Mucosa of descending colon (tissue), 3 donors: ENCODE data around the gene ASIC1. TPM values are rescaled to one million over a fixed set of nuclear protein-coding genes. Genes with fewer than 3 reads are reported as not detected.

Source experiments
- ATAC-seq: fragments of 200-7000 bp; cut with Tn5 transposase; one replicate; pipeline ENCODE4 v1.9.1; 2020; ENCODE audit warnings: mild to moderate bottlenecking, moderate library complexity
- DNase-seq, 3 donors: peaks; one replicate each; pipeline ENCODE4 v3.0.0-alpha.2; 2020
- H3K36me3 ChIP-seq: fragments of 200-600 bp; one replicate; pipeline ENCODE4 v1.8.0; 2021; ENCODE audit warnings: low read depth, mild to moderate bottlenecking
- H3K4me1 ChIP-seq: fragments of 200-600 bp; one replicate; pipeline ENCODE4 v1.8.0; 2021; ENCODE audit warnings: low read depth, mild to moderate bottlenecking
- H3K4me3 ChIP-seq: fragments of 200-600 bp; one replicate; pipeline ENCODE4 v1.8.0; 2021; ENCODE audit warnings: mild to moderate bottlenecking
- H3K9me3 ChIP-seq: fragments of 200-600 bp; one replicate; pipeline ENCODE4 v1.8.0; 2021; ENCODE audit warnings: mild to moderate bottlenecking
- intact Hi-C, 2 donors: fragments of 100-400 bp; cut with DNase I in 1 of 2; cut with micrococcal nuclease in 1 of 2; formaldehyde crosslinking; loops; one replicate each; pipeline versions ENCODE4 v1.11.0 to v1.11.1; 2022; cut with DNase I, micrococcal nuclease
- total RNA-seq, 3 donors: library from RNA; stranded (reverse); fragmentation: NEBNext Ultra II Directional in 2 of 3; extraction: Animal tissue kit (Norgen Biotek cat#: 25700) in 2 of 3; gene quantifications; one replicate each; pipeline versions ENCODE4 v1.2.1 to v1.2.4, GENCODE V29; 2021 to 2023
- TF ChIP-seq, protein P1 (sequence below): fragments of 200-600 bp; IDR thresholded peaks from one replicate; pipeline ENCODE4 v1.8.0; 2022; ENCODE audit warnings: antibody characterized with exemption, mild to moderate bottlenecking
- donor health status: DM: no; HTN: no; CAD: no; lungs with moderate emphysema.
- donor health status: DM: no; HTN: no; CAD: no.
- donor health status: DM: no; HTN: yes; CAD: no.

ASIC1 gene
- total RNA-seq, 3 donors from 2014 or later = 0.35 to 9.9 (median 1.7) TPM

DNA sequence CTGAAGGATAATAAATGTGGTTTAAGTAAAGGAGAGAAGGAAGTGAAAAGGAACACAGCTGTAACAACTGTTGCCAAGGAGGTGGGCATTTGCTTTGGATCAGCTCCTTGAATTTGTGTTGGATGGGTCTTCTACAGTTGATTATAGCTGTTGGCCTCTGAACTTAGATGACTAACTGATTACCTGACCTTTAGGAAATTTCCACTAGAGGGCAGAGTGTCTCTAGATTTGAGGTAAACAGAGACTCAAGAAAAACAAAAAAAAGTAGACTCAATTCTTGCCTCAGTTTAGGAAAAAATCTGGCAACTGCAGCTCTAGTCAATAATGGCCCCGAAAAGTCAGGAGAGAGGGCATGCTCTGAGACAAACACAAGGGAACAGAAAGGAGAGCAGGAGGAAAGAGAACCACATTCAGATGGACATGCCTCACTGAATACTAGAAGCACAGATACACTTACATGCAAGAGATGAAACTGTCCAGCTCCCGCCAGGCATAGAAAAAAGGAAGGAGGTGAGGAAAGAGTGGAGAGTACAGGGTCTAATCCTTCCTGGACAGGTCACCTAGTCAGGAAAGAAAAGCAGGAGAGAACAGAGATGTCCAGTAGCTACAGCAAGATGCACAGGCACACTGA lies 75.2 kb downstream of the ASIC1 start:
- Histone ChIP-seq H3K4me1 (no peaks in the 10 kb centered on the region), H3K9me3 (no peaks in the 10 kb centered on the region), H3K4me3 (no peak overlapping the region), H3K36me3 (no peaks in the 10 kb centered on the region)
- intact Hi-C loops = no loop called here
- ATAC-seq = peak; percentile 73
- TF ChIP-seq, protein P1, sequence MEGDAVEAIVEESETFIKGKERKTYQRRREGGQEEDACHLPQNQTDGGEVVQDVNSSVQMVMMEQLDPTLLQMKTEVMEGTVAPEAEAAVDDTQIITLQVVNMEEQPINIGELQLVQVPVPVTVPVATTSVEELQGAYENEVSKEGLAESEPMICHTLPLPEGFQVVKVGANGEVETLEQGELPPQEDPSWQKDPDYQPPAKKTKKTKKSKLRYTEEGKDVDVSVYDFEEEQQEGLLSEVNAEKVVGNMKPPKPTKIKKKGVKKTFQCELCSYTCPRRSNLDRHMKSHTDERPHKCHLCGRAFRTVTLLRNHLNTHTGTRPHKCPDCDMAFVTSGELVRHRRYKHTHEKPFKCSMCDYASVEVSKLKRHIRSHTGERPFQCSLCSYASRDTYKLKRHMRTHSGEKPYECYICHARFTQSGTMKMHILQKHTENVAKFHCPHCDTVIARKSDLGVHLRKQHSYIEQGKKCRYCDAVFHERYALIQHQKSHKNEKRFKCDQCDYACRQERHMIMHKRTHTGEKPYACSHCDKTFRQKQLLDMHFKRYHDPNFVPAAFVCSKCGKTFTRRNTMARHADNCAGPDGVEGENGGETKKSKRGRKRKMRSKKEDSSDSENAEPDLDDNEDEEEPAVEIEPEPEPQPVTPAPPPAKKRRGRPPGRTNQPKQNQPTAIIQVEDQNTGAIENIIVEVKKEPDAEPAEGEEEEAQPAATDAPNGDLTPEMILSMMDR = no peak
- DNase-seq = peak in 1 of 3 donors; percentile 21

Other genes starting within 250 kb of the ASIC1 start
- 10 to 100 TPM in 1 of 3 donors, 1 to 10 TPM in 2; 2.5 to 17.7 (median 4.7) TPM for gene NCKAP5L, start 229.2 kb upstream of the ASIC1 start, total RNA-seq
- 1 to 10 TPM; 3.0 to 5.0 (median 3.7) TPM for gene BCDIN3D, start 214.5 kb upstream of the ASIC1 start, total RNA-seq
- 10 to 100 TPM in 1 of 3 donors, 1 to 10 TPM in 1, under 1 TPM in 1; 0.67 to 12.9 (median 2.5) TPM for gene FAIM2, start 153.7 kb upstream of the ASIC1 start, total RNA-seq
- not detected for gene AQP2, start 106.9 kb upstream of the ASIC1 start, total RNA-seq
- gene AQP5, start 95.7 kb upstream of the ASIC1 start, total RNA-seq = not detected
- gene AQP6, start 84.6 kb upstream of the ASIC1 start, total RNA-seq = under 1 TPM in 1 of 3 donors, not detected in 2; 0.54 TPM
- gene RACGAP1, start 32.1 kb upstream of the ASIC1 start, total RNA-seq = 10 to 100 TPM; 16.0 to 45.5 (median 34.4) TPM
- 10 to 100 TPM; 34.2 to 44.9 (median 38.9) TPM for gene SMARCD1, start 27.7 kb downstream of the ASIC1 start, total RNA-seq
- 1 to 10 TPM; 1.7 to 4.1 (median 1.9) TPM for gene GPD1, start 46.4 kb downstream of the ASIC1 start, total RNA-seq
- 10 to 100 TPM; 72.2 to 89.8 (median 74.9) TPM for gene COX14, start 54.6 kb downstream of the ASIC1 start, total RNA-seq
- 10 to 100 TPM; 21.0 to 26.2 (median 23.0) TPM for gene CERS5, start 109.8 kb downstream of the ASIC1 start, total RNA-seq
- 100 to 1,000 TPM; 155 to 364 (median 249) TPM for gene LIMA1, start 225.9 kb downstream of the ASIC1 start, total RNA-seq